Lung (tissue), 12 donors: ENCODE data around the gene LTBP1. TPM values are rescaled to one million over a fixed set of nuclear protein-coding genes. Genes with fewer than 3 reads are reported as not detected.
"Not testable (repeated sequence)": the region's sequence is repeated elsewhere in the genome, so short reads cannot be mapped to it uniquely, and the experiment has no call there.

Experiments
- ATAC-seq: fragments of 200-7000 bp; cut with Tn5 transposase; one replicate; pipeline ENCODE4 v1.9.1; 2020; ENCODE audit warnings: moderate number of reproducible peaks; ENCODE audit not compliant: insufficient read depth, low FRiP score
- DNase-seq, 3 donors: peaks; one replicate each; pipeline ENCODE4 v3.0.0-alpha.2; 2013 to 2017
- H3K27ac ChIP-seq, 2 donors: one replicate each; pipeline ENCODE4 v1.5.1; 2013; ENCODE audit warnings: mild to moderate bottlenecking in 2 of 2, moderate library complexity in 2 of 2, control low read depth in 1 of 2, inconsistent platforms in 1 of 2, low read depth in 1 of 2, low read length in 1 of 2
- H3K27me3 ChIP-seq, 3 donors: one replicate each; pipeline ENCODE4 v1.5.1; 2013; ENCODE audit warnings: low read length in 2 of 3; ENCODE audit not compliant: control insufficient read depth in 3 of 3, insufficient read depth in 3 of 3
- H3K36me3 ChIP-seq, 4 donors: one replicate each; pipeline ENCODE4 v1.5.1; 2013; ENCODE audit warnings: low read length in 4 of 4, mild to moderate bottlenecking in 1 of 4, moderate library complexity in 1 of 4; ENCODE audit not compliant: control insufficient read depth in 4 of 4, insufficient read depth in 4 of 4
- H3K4me1 ChIP-seq, 5 donors: one replicate each; pipeline ENCODE4 v1.5.1; 2013; ENCODE audit warnings: low read length in 5 of 5, mild to moderate bottlenecking in 2 of 5, moderate library complexity in 1 of 5; ENCODE audit not compliant: control insufficient read depth in 5 of 5, insufficient read depth in 5 of 5
- H3K4me3 ChIP-seq: one replicate; pipeline ENCODE4 v1.5.1; 2013; ENCODE audit warnings: mild to moderate bottlenecking, control low read depth, moderate library complexity
- H3K9ac ChIP-seq, 2 donors: one replicate each; pipeline ENCODE4 v1.5.1; 2013; ENCODE audit warnings: low read length in 2 of 2, control low read depth in 1 of 2; ENCODE audit not compliant: insufficient read depth in 1 of 2
- H3K9me3 ChIP-seq, 4 donors: one replicate each; pipeline ENCODE4 v1.5.1; 2013; ENCODE audit warnings: low read length in 3 of 4, mild to moderate bottlenecking in 1 of 4, moderate library complexity in 1 of 4; ENCODE audit not compliant: control insufficient read depth in 4 of 4, insufficient read depth in 3 of 4
- CTCF ChIP-seq: IDR thresholded peaks from 2 replicates; pipeline ENCODE4 v1.5.1; 2012; ENCODE audit warnings: mild to moderate bottlenecking; ENCODE audit errors: control extremely low read depth, extremely low read depth
- WGBS, 2 donors: extraction: QIAGEN DNeasy Blood & Tissue Kit; methylation state at CpG; one replicate each; pipeline ENCODE4 v1.1.7; 2013; 5-methylcytosine and 5-hydroxymethylcytosine counted together
- polyA plus RNA-seq, 2 donors: library from polyadenylated mRNA; stranded (reverse); fragments of 200-250 nt; gene quantifications; one replicate each; pipeline ENCODE4 v1.2.1, GENCODE V29; 2013
- total RNA-seq, 2 donors: library from RNA; depleted of rRNA in 1 of 2; stranded (reverse); fragments of >200 nt in 1 of 2; gene quantifications; one replicate each; pipeline ENCODE4 v1.2.1, GENCODE V29; 2014 to 2021
- donor health status: control.
- donor health status: control.
- donor health status: Bipolar disorder and iron deficiency.
- donor health status: healthy.
- donor health status: DM: yes; HTN: yes; CAD: no.

Gene LTBP1
- total and polyA plus RNA-seq, 4 donors: 8.8 to 57.4 (median 28.6) TPM

- Histone ChIP-seq H3K36me3 (no peaks in the 10 kb centered on the region), H3K4me1 (no peaks in the 10 kb centered on the region), H3K27ac (no peak overlapping the region), H3K4me3 (no peak overlapping the region), H3K27me3 (no peaks in the 10 kb centered on the region), H3K9me3 (no peaks in the 10 kb centered on the region), H3K9ac (no peak overlapping the region)
- 70% methylated on average over 3 of the region's 3 CpGs for WGBS, 2 donors
- no peak for ATAC-seq
- DNase-seq: peak in 2 of 3 donors; percentile 11 to 38
- TF ChIP-seq CTCF: no peak
Observed at GRCh38 chr2:32905270-32905669, 41.5 kb upstream of the LTBP1 start.

- Histone ChIP-seq H3K27ac (no peak overlapping the region), H3K27me3 (no peaks in the 10 kb centered on the region), H3K4me3 (no peak overlapping the region), H3K9me3 (no peaks in the 10 kb centered on the region), H3K36me3 (no peaks in the 10 kb centered on the region), H3K9ac (no peak overlapping the region), H3K4me1 (no peaks in the 10 kb centered on the region)
- 88 to 92% methylated on average over 8 of the region's 8 CpGs for WGBS, 2 donors
- TF ChIP-seq CTCF: no peak
- ATAC-seq (no peak), DNase-seq (no peak)
Observed at GRCh38 chr2:32910883-32911598, 35.7 kb upstream of the LTBP1 start.

GRCh38 chr2:32915694-32916093 lies 31.1 kb upstream of the LTBP1 start:
- ATAC-seq: no peak
- no peak for DNase-seq
- no peak overlapping the region for H3K9ac ChIP-seq
- 88 to 100% methylated on average over 1 of the region's 1 CpG for WGBS, 2 donors
- H3K27ac ChIP-seq: no peak overlapping the region
- TF ChIP-seq CTCF: no peak
- H3K27me3 ChIP-seq: no peaks in the 10 kb centered on the region
- no peaks in the 10 kb centered on the region for H3K36me3 ChIP-seq
- H3K4me1 ChIP-seq: no peaks in the 10 kb centered on the region
- H3K4me3 ChIP-seq: no peak overlapping the region
- no peaks in the 10 kb centered on the region for H3K9me3 ChIP-seq

GRCh38 chr2:32918774-32919173 lies 28.0 kb upstream of the LTBP1 start:
- H3K9me3 ChIP-seq: no peaks in the 10 kb centered on the region
- H3K4me3 ChIP-seq: no peak overlapping the region
- 73 to 88% methylated on average over 6 of the region's 6 CpGs for WGBS, 2 donors
- ATAC-seq (no peak), DNase-seq (no peak)
- H3K9ac ChIP-seq: no peak overlapping the region
- no peak for TF ChIP-seq CTCF
- no peaks in the 10 kb centered on the region for H3K36me3 ChIP-seq
- H3K27ac ChIP-seq: no peak overlapping the region
- H3K4me1 ChIP-seq: peaks cover 0 to 6% (median 0%) of the 10 kb centered on the region in 5 donors
- no peaks in the 10 kb centered on the region for H3K27me3 ChIP-seq

GRCh38 chr2:32919901-32920300 lies 26.9 kb upstream of the LTBP1 start:
- WGBS, 2 donors: 94 to 97% methylated on average over 6 of the region's 6 CpGs
- not testable (repeated sequence) for H3K4me3 ChIP-seq, DNase-seq, H3K4me1 ChIP-seq, H3K9ac ChIP-seq, H3K36me3 ChIP-seq, H3K27ac ChIP-seq, H3K27me3 ChIP-seq, H3K9me3 ChIP-seq, ATAC-seq
